ENCODE measurements around the gene GCSAML. TPM values are rescaled to one million over a fixed set of nuclear protein-coding genes. Genes with fewer than 3 reads are reported as not detected.

GCSAML gene
- total RNA-seq, 4 donors from 2014 or later: 0.21 to 1.5 (median 1.0) TPM; not detected in 1

DNA sequence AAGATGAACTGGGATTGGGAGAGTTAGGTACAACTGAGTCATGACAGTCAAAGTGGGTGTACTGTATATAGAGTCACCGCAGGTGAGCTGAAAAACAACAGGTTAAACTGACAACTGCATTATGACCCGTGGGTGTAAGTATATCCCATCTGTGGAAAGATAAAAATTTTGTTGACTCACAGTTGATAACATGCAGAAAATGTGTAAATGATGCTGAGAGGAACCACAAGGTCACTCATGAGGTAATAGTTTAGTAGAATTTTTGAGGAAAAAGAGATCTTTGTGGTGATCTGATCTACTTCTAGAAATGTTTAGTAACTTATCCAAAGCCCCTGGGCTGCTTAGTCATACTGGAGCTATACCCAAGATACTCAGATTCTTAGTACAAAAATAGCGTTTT, 13.5 kb upstream of the GCSAML start:
- H3K27me3 ChIP-seq: peaks cover 0 to 4% of the 10 kb centered on the region in 2 donors
- intact Hi-C loops (cut with DNase I; ENCODE audit: low total_unique reads): no loop called here

DNA sequence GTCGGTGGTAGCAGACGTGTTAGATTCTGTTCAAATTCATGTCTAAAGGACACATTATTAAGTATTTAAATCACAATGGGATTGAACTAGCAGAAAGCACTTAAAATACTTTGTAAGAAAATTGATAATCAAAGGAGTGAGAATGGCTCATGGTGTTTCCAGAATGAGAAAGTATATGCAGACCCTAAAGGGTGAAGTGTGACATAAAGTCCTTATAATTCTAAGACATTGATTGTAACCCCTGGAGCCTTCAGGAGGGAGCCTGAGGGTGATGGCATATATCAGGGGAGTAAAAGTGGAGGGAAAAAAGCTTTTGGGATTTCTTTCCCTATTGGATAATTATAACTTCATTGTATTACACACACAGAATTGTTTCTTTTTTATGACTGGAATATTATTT, 12.6 kb upstream of the GCSAML start, which contains the start of gene OR2C3:
OR2C3 (minus strand) TSS at position 101 of the 400 bp plus-strand sequence. CDS start 3,929 bp downstream, outside the sequence.
- Histone ChIP-seq H3K4me3 (no peak within 1 kb of the TSS), H3K36me3 (no peaks in the 10 kb centered on the region), H3K4me1 (no peaks in the 10 kb centered on the region), H3K27ac (no peak within 1 kb of the TSS), H3K27me3 (no peaks in the 10 kb centered on the region), H3K9me3 (no peaks in the 10 kb centered on the region)
- no peak for TF ChIP-seq POLR2A (IDR thresholded peaks at IDR 0.05)
- TF ChIP-seq, protein P1, sequence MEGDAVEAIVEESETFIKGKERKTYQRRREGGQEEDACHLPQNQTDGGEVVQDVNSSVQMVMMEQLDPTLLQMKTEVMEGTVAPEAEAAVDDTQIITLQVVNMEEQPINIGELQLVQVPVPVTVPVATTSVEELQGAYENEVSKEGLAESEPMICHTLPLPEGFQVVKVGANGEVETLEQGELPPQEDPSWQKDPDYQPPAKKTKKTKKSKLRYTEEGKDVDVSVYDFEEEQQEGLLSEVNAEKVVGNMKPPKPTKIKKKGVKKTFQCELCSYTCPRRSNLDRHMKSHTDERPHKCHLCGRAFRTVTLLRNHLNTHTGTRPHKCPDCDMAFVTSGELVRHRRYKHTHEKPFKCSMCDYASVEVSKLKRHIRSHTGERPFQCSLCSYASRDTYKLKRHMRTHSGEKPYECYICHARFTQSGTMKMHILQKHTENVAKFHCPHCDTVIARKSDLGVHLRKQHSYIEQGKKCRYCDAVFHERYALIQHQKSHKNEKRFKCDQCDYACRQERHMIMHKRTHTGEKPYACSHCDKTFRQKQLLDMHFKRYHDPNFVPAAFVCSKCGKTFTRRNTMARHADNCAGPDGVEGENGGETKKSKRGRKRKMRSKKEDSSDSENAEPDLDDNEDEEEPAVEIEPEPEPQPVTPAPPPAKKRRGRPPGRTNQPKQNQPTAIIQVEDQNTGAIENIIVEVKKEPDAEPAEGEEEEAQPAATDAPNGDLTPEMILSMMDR (IDR thresholded peaks at IDR 0.05): no peak
- intact Hi-C loops (cut with DNase I; ENCODE audit: low total_unique reads): no loop called here
- DNase-seq: no peak

More for the DNA sequence above, 13.5 kb upstream of the GCSAML start:
- no peak for TF ChIP-seq POLR2A (IDR thresholded peaks at IDR 0.05)
- TF ChIP-seq, protein P1 (IDR thresholded peaks at IDR 0.05): no peak
- Histone ChIP-seq H3K4me3 (no peak overlapping the region), H3K27ac (no peak overlapping the region), H3K4me1 (no peaks in the 10 kb centered on the region), H3K36me3 (no peaks in the 10 kb centered on the region), H3K9me3 (no peaks in the 10 kb centered on the region)
- DNase-seq: no peak

DNA sequence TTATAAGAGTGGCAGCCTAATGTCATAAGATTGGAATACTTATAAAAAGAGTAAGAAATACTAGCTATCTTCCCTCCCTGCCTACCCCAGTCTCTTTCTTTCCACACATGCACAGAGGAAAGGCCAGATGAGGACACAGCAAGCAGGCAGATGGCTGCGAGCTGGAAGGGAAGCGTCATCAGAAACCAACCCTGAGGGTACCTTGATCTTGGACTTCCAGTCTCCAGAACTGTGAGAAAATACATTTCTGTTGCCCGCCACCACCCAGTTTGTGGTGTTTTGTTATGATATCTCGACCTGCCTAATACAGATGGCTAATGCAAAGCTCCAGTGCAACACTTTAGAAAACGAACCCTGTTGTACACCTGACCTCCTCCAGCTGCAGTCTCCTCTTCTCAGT, 10.4 kb upstream of the GCSAML start:
- no peaks in the 10 kb centered on the region for H3K36me3 ChIP-seq
- no peak for DNase-seq

DNA sequence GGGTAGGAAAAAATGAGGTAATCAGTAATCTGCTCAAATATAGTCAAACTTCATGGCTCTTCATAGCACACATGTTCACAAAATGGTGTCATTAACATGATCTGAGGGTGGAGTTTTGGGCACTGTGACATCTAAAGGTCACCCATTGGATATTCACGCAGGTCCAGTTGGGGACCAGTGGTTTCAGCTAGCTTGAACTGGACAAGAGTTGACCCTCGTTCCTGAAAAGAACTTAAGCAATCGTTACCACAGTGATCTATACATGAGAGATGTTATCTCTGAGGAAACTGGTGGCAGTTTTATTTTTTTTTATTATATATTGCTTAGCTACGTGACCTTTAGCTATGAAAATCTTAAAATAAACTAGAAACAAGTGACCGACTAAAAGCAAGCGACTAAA, 9.7 kb upstream of the GCSAML start:
- TF ChIP-seq, protein P1 (IDR thresholded peaks at IDR 0.05): no peak
- TF ChIP-seq POLR2A (IDR thresholded peaks at IDR 0.05): no peak
- Histone ChIP-seq H3K4me1 (no peaks in the 10 kb centered on the region), H3K27me3 (no peaks in the 10 kb centered on the region), H3K4me3 (no peak overlapping the region), H3K36me3 (no peaks in the 10 kb centered on the region), H3K9me3 (no peaks in the 10 kb centered on the region), H3K27ac (no peak overlapping the region)
- intact Hi-C loops (cut with DNase I; ENCODE audit: low total_unique reads): no loop called here
- DNase-seq: no peak

More for the DNA sequence above, 10.4 kb upstream of the GCSAML start:
- TF ChIP-seq POLR2A (IDR thresholded peaks at IDR 0.05): no peak
- TF ChIP-seq, protein P1 (IDR thresholded peaks at IDR 0.05): no peak
- intact Hi-C loops (cut with DNase I; ENCODE audit: low total_unique reads): no loop called here
- Histone ChIP-seq H3K9me3 (no peaks in the 10 kb centered on the region), H3K4me3 (no peak overlapping the region), H3K4me1 (no peaks in the 10 kb centered on the region), H3K27me3 (no peaks in the 10 kb centered on the region), H3K27ac (no peak overlapping the region)

DNA sequence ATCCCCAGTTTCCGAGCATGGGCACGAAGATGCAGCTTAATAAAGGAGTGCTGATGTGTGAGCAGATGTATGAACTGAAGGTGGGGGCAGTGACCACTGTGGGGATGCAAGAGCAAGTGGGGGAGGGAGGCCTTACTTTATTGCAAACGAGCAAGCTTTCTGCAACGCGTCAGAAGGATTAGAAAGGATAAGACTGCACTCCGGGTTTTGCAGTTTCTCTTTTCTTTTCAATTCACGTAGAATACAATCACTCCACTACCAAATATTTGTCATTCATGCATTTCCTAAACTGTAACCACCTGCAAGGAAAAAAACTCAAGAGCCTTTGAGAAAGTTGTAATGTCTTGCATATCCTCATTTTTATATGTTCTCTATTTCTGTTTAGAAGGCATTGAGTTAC, 8.4 kb upstream of the GCSAML start:
- H3K4me1 ChIP-seq: no peaks in the 10 kb centered on the region
- no peaks in the 10 kb centered on the region for H3K9me3 ChIP-seq
- no peaks in the 10 kb centered on the region for H3K27me3 ChIP-seq
- no peak overlapping the region for H3K4me3 ChIP-seq
- no peak for DNase-seq
- no peak for TF ChIP-seq POLR2A (IDR thresholded peaks at IDR 0.05)
- TF ChIP-seq, protein P1 (IDR thresholded peaks at IDR 0.05): no peak
- no peaks in the 10 kb centered on the region for H3K36me3 ChIP-seq
- H3K27ac ChIP-seq: no peak overlapping the region
- intact Hi-C loops (cut with DNase I; ENCODE audit: low total_unique reads): no loop called here

Measured in uterus (tissue), 4 donors.